PFSK-1 (cell line): ENCODE results near the gene GNAZ.

ENCODE experiments used
- FOXP2 ChIP-seq: optimal IDR thresholded peaks from 2 replicates; pipeline ENCODE3; 2011; ENCODE audit warnings: borderline replicate concordance, control low read depth, inconsistent platforms; ENCODE audit not compliant: insufficient read depth; ENCODE audit errors: extremely low read length, extremely low read depth
- POLR2AphosphoS5 ChIP-seq: IDR thresholded peaks from 2 replicates; pipeline ENCODE4 v1.6.1; 2012; ENCODE audit warnings: low read depth, mild to moderate bottlenecking, control low read depth, low read length, moderate library complexity
- SIN3A ChIP-seq: IDR thresholded peaks from 2 replicates; pipeline ENCODE4 v1.6.1; 2012; ENCODE audit warnings: mild to moderate bottlenecking, low read length, moderate library complexity, borderline replicate concordance; ENCODE audit not compliant: insufficient read depth
- TAF1 ChIP-seq: IDR thresholded peaks from 2 replicates; pipeline ENCODE4 v1.6.1; 2012; ENCODE audit warnings: low read length, control low read depth, borderline replicate concordance; ENCODE audit not compliant: insufficient read depth
- TF ChIP-seq, protein P1 (sequence below), 2 experiments: IDR thresholded peaks; 2 replicates each; pipeline versions ENCODE4 v1.6.1 to v1.8.0; 2011 to 2012; ENCODE audit warnings: low read depth in 2 of 2, low read length in 2 of 2, control low read depth in 1 of 2, inconsistent platforms in 1 of 2, mild to moderate bottlenecking in 1 of 2, moderate library complexity in 1 of 2; ENCODE audit not compliant: insufficient read depth in 1 of 2

GNAZ gene

DNA sequence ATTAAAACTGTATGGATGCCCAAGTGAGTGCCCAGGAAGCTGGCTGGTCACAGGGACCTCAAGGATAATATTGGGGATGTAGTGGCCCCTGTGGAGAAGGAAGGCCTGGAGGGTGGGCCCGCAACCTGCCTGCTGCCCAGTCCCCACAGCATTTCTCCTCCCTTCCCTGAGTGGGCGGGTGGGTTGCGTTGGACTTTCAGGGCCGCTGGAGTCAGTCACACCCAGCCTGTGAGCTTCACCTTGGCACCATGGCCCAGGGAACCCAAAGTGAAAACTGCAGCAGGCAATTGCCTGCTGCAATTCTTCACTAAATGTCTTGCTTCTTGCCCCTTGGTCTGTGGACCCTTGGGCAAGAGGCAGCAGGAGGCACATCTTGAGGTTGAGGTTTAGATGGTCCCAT, 4.7 kb downstream of the GNAZ start:
- no peak for TF ChIP-seq SIN3A
- TF ChIP-seq FOXP2: no peak
- no peak for TF ChIP-seq POLR2AphosphoS5
- TF ChIP-seq, protein P1, sequence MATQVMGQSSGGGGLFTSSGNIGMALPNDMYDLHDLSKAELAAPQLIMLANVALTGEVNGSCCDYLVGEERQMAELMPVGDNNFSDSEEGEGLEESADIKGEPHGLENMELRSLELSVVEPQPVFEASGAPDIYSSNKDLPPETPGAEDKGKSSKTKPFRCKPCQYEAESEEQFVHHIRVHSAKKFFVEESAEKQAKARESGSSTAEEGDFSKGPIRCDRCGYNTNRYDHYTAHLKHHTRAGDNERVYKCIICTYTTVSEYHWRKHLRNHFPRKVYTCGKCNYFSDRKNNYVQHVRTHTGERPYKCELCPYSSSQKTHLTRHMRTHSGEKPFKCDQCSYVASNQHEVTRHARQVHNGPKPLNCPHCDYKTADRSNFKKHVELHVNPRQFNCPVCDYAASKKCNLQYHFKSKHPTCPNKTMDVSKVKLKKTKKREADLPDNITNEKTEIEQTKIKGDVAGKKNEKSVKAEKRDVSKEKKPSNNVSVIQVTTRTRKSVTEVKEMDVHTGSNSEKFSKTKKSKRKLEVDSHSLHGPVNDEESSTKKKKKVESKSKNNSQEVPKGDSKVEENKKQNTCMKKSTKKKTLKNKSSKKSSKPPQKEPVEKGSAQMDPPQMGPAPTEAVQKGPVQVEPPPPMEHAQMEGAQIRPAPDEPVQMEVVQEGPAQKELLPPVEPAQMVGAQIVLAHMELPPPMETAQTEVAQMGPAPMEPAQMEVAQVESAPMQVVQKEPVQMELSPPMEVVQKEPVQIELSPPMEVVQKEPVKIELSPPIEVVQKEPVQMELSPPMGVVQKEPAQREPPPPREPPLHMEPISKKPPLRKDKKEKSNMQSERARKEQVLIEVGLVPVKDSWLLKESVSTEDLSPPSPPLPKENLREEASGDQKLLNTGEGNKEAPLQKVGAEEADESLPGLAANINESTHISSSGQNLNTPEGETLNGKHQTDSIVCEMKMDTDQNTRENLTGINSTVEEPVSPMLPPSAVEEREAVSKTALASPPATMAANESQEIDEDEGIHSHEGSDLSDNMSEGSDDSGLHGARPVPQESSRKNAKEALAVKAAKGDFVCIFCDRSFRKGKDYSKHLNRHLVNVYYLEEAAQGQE (IDR thresholded peaks at IDR 0.05; ENCODE audit: insufficient read depth in 1 of 2, low read depth in 2 of 2, low read length in 2 of 2): no peak
- no peak for TF ChIP-seq TAF1

GRCh38 chr22:23075525-23076216, 5.4 kb downstream of the GNAZ start:
- TF ChIP-seq TAF1 (no peak), FOXP2 (no peak), POLR2AphosphoS5 (no peak), SIN3A (no peak)
- TF ChIP-seq, protein P1 (IDR thresholded peaks at IDR 0.05; ENCODE audit: insufficient read depth in 1 of 2, low read depth in 2 of 2, low read length in 2 of 2): no peak

GRCh38 chr22:23076896-23077572, 6.7 kb downstream of the GNAZ start:
- TF ChIP-seq TAF1: no peak
- no peak for TF ChIP-seq POLR2AphosphoS5
- TF ChIP-seq FOXP2: no peak
- TF ChIP-seq, protein P1 (IDR thresholded peaks at IDR 0.05; ENCODE audit: insufficient read depth in 1 of 2, low read depth in 2 of 2, low read length in 2 of 2): no peak
- no peak for TF ChIP-seq SIN3A

DNA sequence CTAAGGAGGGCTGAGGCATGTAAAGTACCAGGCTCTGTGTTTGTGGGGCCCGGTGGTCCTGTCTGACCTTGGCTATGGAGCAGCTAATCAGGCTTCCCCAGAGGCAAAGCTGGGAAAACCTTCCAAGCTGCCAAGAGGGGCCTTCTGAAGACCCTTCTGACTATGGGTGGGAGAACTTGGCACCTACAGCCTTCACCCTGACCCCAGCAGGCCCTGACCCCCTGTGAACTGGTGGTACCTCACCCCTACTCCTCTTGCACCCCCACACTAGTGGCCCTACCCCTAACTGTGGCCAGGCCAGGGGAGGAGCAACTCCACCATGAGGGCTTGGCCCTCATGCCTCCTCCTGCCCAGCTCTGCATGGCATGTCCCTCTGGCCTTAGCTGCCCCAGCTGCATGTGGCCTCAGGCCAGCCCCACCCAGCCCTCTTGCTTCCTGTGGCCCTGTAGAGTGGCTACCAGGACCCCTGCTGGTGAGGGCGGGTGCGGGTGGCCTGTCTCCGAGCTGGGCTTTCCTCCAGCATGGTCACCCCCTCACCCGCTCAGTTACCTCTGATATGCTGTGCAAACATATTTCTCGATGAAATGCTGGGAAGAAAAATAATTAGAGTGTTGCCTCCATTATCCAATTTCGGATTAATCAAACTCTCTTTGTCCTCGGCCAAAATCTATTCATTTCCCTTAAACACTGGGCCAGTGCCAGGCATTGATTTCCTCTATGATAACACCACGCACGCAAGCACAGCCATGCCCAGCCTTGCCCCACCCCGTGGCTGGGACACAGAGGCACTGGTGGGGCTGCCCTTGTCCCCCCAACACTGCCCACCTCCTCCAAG, 7.5 kb downstream of the GNAZ start:
- TF ChIP-seq TAF1 (no peak), SIN3A (no peak), FOXP2 (no peak), POLR2AphosphoS5 (no peak)
- TF ChIP-seq, protein P1 (IDR thresholded peaks at IDR 0.05; ENCODE audit: insufficient read depth in 1 of 2, low read depth in 2 of 2, low read length in 2 of 2): no peak
